MM.1S (cell line): ENCODE results near the gene RHOF.

Experiments
- DNase-seq: peaks from one replicate; pipeline ENCODE4 v3.0.0-alpha.2; 2015
- H2AFZ ChIP-seq: fragments of 300-600 bp; sonication (generic); 2 replicates; pipeline ENCODE4 v1.6.0; 2016; ENCODE audit warnings: antibody characterized with exemption, low read length
- H3F3A ChIP-seq: fragments of 300-600 bp; sonication (generic); 2 replicates; pipeline ENCODE4 v1.6.1; 2016; ENCODE audit warnings: mild to moderate bottlenecking, antibody characterized with exemption, low read length, moderate library complexity, mixed read lengths; ENCODE audit not compliant: insufficient read depth
- H3K27ac ChIP-seq: fragments of 300-600 bp; sonication (generic); 2 replicates; pipeline ENCODE4 v1.5.1; 2016; ENCODE audit warnings: mild to moderate bottlenecking, low read length
- H3K27me3 ChIP-seq: fragments of 300-600 bp; sonication (generic); replicated peaks from 2 replicates; pipeline ENCODE4 v1.6.0; 2016; ENCODE audit warnings: low read length; ENCODE audit not compliant: insufficient read depth
- H3K36me3 ChIP-seq: fragments of 300-600 bp; sonication (generic); replicated peaks from 2 replicates; pipeline ENCODE4 v1.6.1; 2016; ENCODE audit warnings: mild to moderate bottlenecking, low read length, mixed read lengths; ENCODE audit not compliant: insufficient read depth
- H3K4me1 ChIP-seq: fragments of 300-600 bp; sonication (generic); 2 replicates; pipeline ENCODE4 v1.6.1; 2016; ENCODE audit warnings: low read length, mixed read lengths
- H3K4me2 ChIP-seq: fragments of 300-600 bp; sonication (generic); 2 replicates; pipeline ENCODE4 v1.6.0; 2016; ENCODE audit warnings: low read depth, low read length
- H3K4me3 ChIP-seq: fragments of 300-600 bp; sonication (generic); 2 replicates; pipeline ENCODE4 v1.5.1; 2016; ENCODE audit warnings: low read length, mixed read lengths
- H3K79me2 ChIP-seq: fragments of 300-600 bp; sonication (generic); 2 replicates; pipeline ENCODE4 v1.6.1; 2016; ENCODE audit warnings: mixed run types, low read length, mixed read lengths
- H3K9ac ChIP-seq: fragments of 300-600 bp; sonication (generic); 2 replicates; pipeline ENCODE4 v1.6.1; 2016; ENCODE audit warnings: low read length, mixed read lengths
- H3K9me2 ChIP-seq: fragments of 300-600 bp; sonication (generic); replicated peaks from 2 replicates; pipeline ENCODE4 v1.6.1; 2016; ENCODE audit warnings: mild to moderate bottlenecking, low read length, mixed read lengths; ENCODE audit not compliant: insufficient read depth
- H3K9me3 ChIP-seq: fragments of 300-600 bp; sonication (generic); replicated peaks from 2 replicates; pipeline ENCODE4 v1.6.1; 2016; ENCODE audit warnings: mild to moderate bottlenecking, low read length, mixed read lengths; ENCODE audit not compliant: insufficient read depth
- H4K20me1 ChIP-seq: fragments of 300-600 bp; sonication (generic); 2 replicates; pipeline ENCODE4 v1.6.1; 2016; ENCODE audit warnings: mild to moderate bottlenecking, low read length, moderate library complexity, mixed read lengths; ENCODE audit not compliant: insufficient read depth
- CTCF ChIP-seq: fragments of 300-600 bp; sonication (generic); IDR thresholded peaks from 2 replicates; pipeline ENCODE4 v1.5.1; 2016; ENCODE audit warnings: antibody characterized with exemption, low read length, mixed read lengths
- EZH2 ChIP-seq: fragments of 300-600 bp; sonication (generic); optimal IDR thresholded peaks from 2 replicates; pipeline ENCODE3; 2017; ENCODE audit warnings: low read depth, mild to moderate bottlenecking, antibody characterized with exemption, low read length, mixed read lengths
- EZH2phosphoT487 ChIP-seq: fragments of 300-600 bp; sonication (generic); IDR thresholded peaks from 2 replicates; pipeline ENCODE4 v1.6.1; 2018; ENCODE audit warnings: antibody characterized with exemption, low read length

RHOF gene

GRCh38 chr12:121830588-121831265, 37.2 kb upstream of the RHOF start:
- Histone ChIP-seq H3K36me3 (no peaks in the 10 kb centered on the region), H2AFZ (no peak overlapping the region), H3K4me3 (no peak overlapping the region), H3F3A (no peaks in the 10 kb centered on the region), H3K9me3 (no peaks in the 10 kb centered on the region), H4K20me1 (no peaks in the 10 kb centered on the region), H3K9me2 (no peaks in the 10 kb centered on the region), H3K4me1 (no peaks in the 10 kb centered on the region), H3K79me2 (no peaks in the 10 kb centered on the region), H3K4me2 (no peak overlapping the region), H3K9ac (no peak overlapping the region), H3K27ac (no peak overlapping the region), H3K27me3 (no peaks in the 10 kb centered on the region)
- TF ChIP-seq EZH2phosphoT487 (no peak), EZH2 (no peak), CTCF (no peak)
- DNase-seq = no peak

GRCh38 chr12:121830134-121830533, 36.6 kb upstream of the RHOF start:
- no peak for DNase-seq
- no peaks in the 10 kb centered on the region for H3K79me2 ChIP-seq
- no peak for TF ChIP-seq CTCF
- TF ChIP-seq EZH2 = no peak
- no peak for TF ChIP-seq EZH2phosphoT487
- H4K20me1 ChIP-seq = no peaks in the 10 kb centered on the region
- no peak overlapping the region for H3K4me3 ChIP-seq
- H3K9me3 ChIP-seq = no peaks in the 10 kb centered on the region
- no peak overlapping the region for H3K27ac ChIP-seq
- no peaks in the 10 kb centered on the region for H3F3A ChIP-seq
- H3K9ac ChIP-seq = no peak overlapping the region
- H3K36me3 ChIP-seq = no peaks in the 10 kb centered on the region
- no peak overlapping the region for H3K4me2 ChIP-seq
- no peaks in the 10 kb centered on the region for H3K9me2 ChIP-seq
- H3K27me3 ChIP-seq = no peaks in the 10 kb centered on the region
- no peaks in the 10 kb centered on the region for H3K4me1 ChIP-seq
- no peak overlapping the region for H2AFZ ChIP-seq

GRCh38 chr12:121829250-121829918, 35.9 kb upstream of the RHOF start:
- Histone ChIP-seq H3K4me2 (no peak overlapping the region), H2AFZ (no peak overlapping the region), H3F3A (no peaks in the 10 kb centered on the region), H3K27ac (no peak overlapping the region), H3K4me3 (no peak overlapping the region), H3K9me3 (no peaks in the 10 kb centered on the region), H3K79me2 (no peaks in the 10 kb centered on the region), H3K9me2 (no peaks in the 10 kb centered on the region), H3K9ac (no peak overlapping the region), H3K27me3 (no peaks in the 10 kb centered on the region), H3K36me3 (no peaks in the 10 kb centered on the region), H4K20me1 (no peaks in the 10 kb centered on the region), H3K4me1 (no peaks in the 10 kb centered on the region)
- DNase-seq = no peak
- TF ChIP-seq CTCF = no peak
- no peak for TF ChIP-seq EZH2
- TF ChIP-seq EZH2phosphoT487 = no peak
